Mesangial cell (primary cell): ENCODE measurements around the gene DGCR6L. TPM values are rescaled to one million over a fixed set of nuclear protein-coding genes. Genes with fewer than 3 reads are reported as not detected.

Experiments
- total RNA-seq: library from RNA; depleted of rRNA; stranded (reverse); fragments of >200 nt; gene quantifications from 2 replicates; pipeline ENCODE4 v1.2.3, GENCODE V29; 2015

Gene DGCR6L
- 63.7 and 77.6 TPM in 2 replicates for total RNA-seq

DNA sequence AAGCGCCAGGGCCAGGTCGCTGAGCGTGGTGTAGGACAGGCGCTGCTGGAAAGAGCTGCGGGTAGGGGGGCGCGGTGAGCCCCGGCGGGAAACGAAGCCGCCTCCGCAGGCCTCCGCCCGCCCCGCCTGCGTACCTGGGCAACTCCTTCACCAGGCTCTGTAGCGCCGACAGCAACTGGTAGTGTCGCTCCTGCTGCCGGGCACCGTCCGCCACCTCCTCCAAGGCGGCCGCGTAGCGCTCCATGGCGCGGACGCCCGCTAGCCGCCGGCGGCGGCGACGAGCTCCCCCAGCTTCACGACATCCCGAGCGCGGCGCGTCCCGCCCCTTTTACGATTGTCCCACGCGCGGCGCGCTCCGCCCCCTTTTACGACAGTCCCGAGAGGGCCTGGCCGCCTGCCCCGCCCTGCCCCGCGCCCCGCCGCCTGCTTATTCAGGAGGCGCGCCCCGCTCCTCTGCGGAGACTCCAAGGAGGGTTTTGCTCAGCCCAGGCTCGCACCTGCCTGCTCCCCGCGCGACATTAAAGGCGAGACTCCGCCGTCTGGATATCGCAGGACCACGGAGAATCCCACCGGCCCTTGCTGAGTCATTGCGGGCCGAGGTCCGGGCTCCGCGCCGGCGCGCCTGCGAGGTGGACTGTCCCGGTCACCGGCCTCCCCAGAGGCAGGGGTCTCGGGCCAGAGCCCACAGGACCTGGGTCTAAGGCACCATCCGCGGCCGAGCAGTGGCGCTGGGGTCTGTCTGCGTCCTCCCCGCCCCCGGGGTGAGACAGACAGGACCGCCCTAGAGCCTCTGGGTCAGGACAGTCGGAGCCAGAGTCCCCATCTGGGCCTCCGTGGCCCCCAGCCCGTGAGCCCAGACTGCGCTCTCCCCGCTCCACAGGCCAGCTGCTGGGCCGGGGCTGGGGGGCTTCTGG is at the start of gene DGCR6L:
Gene DGCR6L (minus strand): TSS at position 316 of the 914 bp plus-strand sequence. CDS start 72 bp downstream, at position 244.

DNA sequence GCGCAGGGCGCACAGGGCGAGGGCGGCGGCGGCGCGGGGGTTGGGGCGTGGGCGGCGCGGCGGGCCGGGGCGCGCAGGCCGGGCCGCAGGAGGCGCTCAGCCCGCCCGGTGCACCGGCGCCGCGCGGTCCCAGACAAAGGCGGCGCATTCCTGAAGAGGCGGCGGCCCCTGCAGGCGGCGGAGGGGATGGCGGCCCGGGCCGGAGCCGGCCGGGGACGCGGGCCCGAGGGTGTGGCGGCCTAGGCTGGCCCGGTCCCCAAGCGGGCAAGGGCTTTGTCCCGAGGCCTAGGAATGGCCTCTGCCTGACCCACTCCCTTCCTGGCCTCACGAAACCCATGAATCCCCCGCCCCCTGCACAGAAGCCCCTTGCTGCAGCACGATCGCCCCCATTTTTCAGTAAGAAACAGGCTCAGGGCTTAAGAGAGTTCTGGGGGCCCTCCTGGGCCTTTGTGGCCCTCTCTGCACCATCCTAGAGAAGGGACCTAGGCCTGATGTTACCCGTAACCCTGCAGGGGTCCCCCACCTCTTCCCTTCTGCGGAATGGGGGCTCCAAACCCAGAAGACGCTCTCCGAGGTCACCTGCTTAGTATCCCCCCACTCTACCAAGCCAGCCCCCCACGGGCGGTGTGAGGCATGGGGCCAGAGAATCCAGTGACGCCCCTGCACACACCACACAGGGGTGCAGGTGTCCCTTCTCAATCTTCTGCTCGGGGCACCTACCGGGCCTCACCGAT is 51.4 kb downstream of the DGCR6L start, which contains the start of gene RTN4R:
Gene RTN4R (minus strand): TSS at position 40 of the 734 bp plus-strand sequence. CDS start 226 bp downstream, outside the sequence.

Other genes with a start within 250 kb of the DGCR6L start
- gene DGCR8, start 239.8 kb downstream of the DGCR6L start, total RNA-seq = 18.1 and 20.2 TPM in 2 replicates
- gene RANBP1, start 204.0 kb downstream of the DGCR6L start, total RNA-seq = 149 and 754 TPM in 2 replicates
- 27.4 and 43.5 TPM in 2 replicates for gene TRMT2A, start 202.8 kb downstream of the DGCR6L start, total RNA-seq
- 37.8 and 46.1 TPM in 2 replicates for gene ZDHHC8, start 188.3 kb downstream of the DGCR6L start, total RNA-seq
- gene CCDC188, start 169.0 kb downstream of the DGCR6L start, total RNA-seq = 0.25 TPM in 1 of 2 replicates, not detected in the other
- gene RTN4R, start 51.7 kb downstream of the DGCR6L start, total RNA-seq = 13.0 and 21.7 TPM in 2 replicates
- gene ZNF74, start 74.1 kb upstream of the DGCR6L start, total RNA-seq = 11.2 and 20.5 TPM in 2 replicates
- 19.4 and 38.8 TPM in 2 replicates for gene SCARF2, start 117.8 kb upstream of the DGCR6L start, total RNA-seq
- 22.3 and 35.7 TPM in 2 replicates for gene KLHL22, start 175.7 kb upstream of the DGCR6L start, total RNA-seq
- gene MED15, start 187.6 kb upstream of the DGCR6L start, total RNA-seq = 73.5 and 89.2 TPM in 2 replicates